Activated CD8-positive, alpha-beta memory T cell treated with anti-CD3 and anti-CD28 coated beads for 1 hour (primary cell): ENCODE results near the gene TMEM184C.

ENCODE experiments used
- DNase-seq, 2 donors: peaks; one replicate each; pipeline ENCODE4 v3.0.0-alpha.2; 2020; ENCODE audit warnings: low read depth in 1 of 2; ENCODE audit errors: extremely low read depth in 1 of 2

TMEM184C gene

DNA sequence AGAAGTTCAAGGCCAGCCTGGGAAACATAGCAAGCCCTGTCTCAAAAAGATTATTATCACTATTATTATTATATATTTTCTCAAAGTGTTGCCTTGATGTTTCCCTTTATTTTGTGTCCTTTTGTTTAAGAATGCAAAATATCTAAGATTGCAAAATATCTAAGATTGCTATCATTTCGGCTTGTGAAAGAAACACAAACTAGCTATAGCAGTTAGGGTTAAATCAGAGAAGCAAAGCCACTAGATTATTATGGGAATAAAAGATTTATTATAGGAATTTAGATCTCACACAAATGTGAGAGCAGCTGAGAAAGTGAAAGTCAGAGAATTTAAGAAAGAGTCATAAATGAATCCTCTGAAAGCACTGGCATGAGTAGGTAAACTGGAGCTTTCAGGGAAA lies 18.0 kb upstream of the TMEM184C start:
- no peak for DNase-seq

DNA sequence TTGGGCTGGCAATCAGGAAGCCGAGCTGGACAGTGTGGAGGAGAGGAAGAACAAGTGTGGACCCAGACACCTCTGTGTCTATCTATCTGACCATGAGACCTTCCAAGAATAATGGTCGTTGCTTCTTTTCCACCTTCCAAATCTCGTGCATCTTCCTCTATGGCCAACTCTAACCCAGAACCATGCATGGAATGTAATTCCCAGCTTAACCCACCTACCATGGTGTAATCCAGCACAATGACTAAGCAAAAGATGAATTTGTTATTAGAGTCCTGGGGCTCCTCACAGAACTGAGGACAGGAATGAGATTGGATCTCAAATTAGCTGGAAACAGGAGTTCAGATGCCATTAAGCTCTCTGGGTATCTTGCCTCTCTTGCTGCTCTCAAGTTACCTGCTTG lies 17.4 kb upstream of the TMEM184C start:
- no peak for DNase-seq

DNA sequence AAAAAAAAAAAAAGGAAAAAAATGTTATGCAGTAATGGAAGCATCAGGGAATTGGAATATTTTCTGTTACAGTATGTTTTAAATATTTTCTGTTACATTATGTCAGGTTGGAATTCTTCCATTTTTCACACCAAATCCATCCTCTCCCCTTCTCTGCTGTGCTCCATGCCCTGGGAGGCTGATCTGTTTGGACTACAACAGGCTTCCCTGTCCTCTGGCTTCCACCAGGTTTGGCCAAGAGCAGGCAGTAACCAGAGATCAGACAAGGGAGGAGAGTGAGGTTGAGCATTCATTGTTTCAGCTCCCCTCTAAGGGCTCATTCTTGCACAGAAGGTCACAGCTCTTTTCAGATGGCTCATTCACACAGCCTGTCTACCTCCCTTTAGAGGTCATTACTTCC lies 11.7 kb upstream of the TMEM184C start:
- DNase-seq: no peak

DNA sequence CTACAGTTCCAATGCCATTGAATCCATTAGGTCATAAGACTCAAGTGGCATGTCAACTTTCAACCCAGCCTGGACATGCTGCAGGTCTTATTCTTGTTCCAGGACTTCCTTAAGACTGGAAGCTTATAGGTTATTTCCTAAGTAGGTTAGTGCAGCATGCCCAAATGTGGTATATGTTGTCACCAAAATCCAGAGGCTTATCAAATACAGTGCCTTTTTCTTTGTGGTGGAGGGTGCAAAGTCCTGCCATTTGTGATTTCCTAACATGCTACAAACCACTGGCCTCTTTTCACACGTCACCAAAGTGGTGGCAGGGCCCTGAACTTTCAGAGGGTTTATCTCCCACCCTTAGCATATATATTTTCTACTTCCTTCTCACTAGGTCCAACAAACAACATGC lies 9.7 kb upstream of the TMEM184C start:
- DNase-seq: no peak

DNA sequence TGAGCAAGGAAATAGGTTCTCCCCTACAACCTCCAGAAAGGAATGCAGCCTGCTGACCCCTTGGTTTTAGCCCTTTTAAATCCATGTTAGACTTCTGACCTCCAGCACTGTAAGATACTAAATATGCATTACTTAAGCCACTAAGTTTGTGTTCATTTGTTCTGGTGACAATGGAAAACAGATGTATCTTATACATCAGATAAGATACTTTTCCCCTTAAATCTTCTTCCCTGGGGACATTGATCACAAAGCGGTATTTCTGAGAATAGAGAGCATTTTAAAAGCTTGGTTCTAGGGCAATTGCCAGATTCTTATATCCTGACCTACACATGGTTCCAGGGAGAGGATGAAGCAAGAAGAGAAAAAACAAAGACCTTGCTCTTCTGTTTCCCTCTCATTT lies 6.5 kb upstream of the TMEM184C start:
- DNase-seq: no peak

DNA sequence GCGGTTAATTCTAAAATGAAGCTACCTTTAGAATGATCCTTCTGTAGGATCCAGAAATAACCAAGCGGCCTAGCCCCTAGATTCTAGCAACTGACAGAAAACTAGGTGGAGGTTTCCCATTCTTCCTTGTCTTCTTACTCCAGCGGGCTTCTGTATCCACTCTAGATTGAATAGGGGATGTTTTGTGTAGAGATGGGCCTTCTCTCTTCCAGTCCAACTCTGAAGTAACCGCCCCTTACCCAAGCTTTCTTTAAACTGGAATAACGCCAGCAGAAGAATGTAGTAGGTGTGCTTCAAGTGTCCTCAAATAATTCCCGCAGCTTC lies 386 bp upstream of the TMEM184C start:
- no peak for DNase-seq

DNA sequence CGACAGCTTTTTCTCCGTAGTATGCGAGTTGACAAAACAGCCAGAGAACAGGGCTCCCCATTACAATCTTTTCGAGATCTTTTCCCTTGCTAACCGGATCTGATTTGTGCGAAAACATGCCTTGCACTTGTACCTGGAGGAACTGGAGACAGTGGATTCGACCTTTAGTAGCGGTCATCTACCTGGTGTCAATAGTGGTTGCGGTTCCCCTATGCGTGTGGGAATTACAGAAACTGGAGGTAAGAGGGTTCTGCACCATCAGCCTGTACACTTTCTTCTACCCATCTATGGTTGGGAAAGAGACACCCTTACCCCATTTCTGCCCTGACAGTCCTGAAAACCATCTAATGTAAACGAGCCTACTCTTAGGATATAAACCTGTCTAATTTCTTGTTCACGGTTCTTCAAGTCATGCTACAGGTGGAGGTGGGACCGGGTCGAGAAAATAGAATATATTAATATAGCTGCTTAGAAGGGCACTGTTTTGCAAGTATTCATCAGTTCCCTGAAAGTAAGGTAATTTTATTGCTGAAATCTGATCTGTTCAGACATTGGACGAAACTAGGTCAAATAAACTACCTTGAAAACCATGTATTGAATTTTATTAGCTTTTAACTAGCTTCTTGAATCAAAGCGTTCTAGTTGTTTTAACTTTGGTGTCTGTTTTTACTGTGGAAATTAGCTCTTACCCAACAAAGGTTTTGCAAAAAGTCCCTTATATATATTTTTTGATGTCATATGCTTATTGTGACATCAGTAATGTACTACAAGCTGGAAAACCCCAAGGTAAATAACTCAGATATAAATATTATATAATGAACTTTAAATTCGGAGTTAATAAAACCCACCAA lies 869 bp downstream of the TMEM184C start:
- no peak for DNase-seq

DNA sequence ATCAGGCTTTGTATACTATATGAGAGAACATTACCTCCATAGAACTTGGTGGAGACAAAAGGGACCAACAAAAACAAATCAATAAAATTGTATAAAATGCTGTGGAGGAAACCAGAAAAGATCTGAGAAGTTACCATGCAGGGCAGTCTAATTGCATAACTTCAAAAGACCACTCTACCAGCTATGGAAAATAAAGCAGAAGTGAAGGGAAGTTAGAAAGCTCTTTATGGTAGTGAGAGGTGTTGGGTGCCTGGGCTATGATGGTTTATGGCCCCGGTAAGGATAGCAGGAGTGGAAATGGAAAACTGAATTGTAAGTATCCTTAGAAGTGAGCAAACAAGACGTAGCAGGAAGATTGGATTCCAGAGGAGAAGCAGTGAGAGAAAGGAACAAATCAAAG lies 3.1 kb downstream of the TMEM184C start:
- no peak for DNase-seq

DNA sequence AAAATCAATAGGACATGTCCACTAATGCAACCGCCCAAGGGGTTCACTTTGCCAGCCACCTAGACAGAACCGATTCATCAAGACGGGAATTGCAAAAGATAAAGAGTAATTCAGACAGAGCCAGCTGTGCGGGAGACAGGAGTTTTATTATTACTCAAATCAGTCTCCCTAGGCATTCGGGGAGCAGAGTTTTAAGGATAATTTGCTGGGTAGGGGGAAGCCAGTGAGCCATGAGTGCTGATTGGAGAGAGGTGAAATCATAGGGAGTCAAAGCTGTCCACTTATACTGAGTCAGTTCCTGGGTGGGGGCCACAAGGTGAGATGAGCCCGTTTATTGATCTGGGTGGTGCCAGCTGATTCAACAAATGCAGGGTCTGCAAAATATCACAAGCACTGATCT lies 8.5 kb downstream of the TMEM184C start:
- no peak for DNase-seq

DNA sequence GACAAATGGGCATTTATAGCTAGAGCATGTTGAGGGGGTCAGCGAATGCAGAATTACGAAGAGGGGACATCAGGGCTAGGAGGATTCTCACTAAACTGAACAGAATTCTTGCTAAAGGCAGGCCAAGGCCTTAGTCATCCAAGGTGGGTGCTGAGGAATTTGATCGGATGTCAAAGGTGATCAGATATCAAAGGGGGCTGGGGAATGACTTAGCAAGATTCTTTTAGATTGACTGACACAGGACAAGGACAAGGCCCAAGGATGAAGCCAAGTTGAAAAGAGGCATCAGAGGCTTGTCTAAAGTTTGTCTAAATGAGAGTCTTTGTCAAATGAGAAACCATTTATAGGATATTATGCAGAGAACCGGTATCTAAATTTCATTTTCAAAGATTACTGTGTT lies 9.7 kb downstream of the TMEM184C start:
- DNase-seq: no peak

DNA sequence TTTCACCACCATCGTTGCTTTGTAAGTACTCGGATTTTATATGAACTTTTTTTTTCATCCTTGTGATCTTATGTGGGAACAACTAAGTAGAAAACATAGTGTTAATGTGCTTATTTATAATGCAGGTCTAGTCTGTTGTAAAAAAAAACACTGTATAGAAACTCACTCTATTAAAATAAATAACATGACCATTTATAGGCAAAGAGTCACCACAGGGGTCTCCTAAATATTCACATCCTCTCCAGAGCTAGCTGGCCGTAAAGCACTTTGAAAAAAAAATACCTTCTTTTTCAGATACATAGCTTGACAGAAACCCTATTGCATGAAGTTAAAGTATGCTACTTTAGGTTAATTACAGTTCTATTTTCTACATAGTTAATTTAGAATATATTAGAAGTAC lies 11.2 kb downstream of the TMEM184C start:
- DNase-seq: no peak

DNA sequence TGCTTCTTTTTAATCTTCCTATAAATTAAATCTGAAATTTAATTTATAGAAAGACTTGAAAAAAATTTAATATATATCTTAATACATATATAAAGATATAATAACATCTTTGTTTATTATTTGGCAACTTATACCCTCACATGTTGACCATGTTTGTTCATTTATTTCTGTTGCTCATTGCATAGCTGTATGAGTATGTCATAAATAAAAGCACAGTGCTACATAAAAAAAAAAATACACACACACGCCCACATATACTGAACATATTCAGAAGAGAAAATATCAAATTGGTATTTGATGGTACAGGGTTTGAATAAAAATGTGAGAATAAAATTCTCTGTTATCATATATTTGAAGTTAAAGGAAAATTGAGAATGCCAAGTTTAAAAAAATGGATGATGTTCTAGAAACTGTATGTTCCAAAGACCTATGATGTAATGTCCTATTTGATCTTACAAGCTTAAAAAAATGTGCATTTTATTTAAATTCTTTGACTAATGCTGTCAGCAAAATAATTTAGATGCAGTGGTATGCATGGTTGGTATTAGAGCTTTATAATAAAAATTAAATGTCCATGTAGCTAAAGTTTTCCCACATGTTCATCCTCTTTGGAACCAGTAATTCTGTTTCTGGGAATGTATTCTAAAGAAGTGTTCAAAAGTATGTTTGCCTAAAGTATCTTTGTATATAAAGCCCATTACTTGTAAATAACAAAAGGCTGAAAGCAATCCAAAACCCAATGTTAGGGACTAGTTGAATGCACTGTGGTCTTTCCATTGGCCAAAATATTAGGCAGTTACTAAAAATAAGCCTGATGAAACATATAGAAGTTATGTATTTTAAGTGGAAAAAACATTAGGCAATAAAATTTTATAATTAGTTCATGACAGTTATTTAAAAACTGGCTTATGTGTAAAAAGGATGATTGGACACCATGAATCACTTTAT lies 12.9 kb downstream of the TMEM184C start:
- no peak for DNase-seq

DNA sequence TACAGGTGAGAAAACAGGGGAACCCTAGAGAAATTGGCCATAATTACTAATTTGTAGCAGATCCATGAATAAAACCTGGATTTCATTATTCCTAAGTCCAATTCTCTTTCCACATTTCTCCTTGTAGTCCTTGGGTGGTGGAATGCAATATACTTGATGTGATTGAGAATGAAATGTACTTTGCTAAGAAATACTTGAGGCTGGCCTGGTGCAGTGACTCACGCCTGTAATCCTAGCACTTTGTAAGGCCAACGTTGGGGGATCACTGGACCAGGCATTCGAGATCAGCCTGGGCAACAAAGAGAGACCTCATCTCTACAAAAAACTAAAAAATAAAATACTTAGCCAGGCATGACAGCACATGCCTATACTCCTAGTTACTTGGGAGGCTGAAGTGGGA lies 15.9 kb downstream of the TMEM184C start:
- no peak for DNase-seq

DNA sequence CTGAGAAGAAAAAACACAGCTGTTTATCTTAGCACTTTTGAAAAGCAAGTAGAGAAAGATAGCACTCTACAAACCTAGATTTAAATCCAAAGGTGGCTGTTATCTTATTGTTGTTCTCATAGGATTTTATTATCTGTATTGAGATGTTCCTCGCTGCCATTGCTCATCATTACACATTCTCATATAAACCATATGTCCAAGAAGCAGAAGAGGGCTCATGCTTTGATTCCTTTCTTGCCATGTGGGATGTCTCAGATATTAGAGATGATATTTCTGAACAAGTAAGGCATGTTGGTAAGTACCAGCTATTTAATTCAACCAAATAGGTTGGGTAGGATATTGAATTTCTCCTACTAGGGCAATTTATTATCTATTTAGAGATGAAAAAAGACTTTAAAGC lies 16.4 kb downstream of the TMEM184C start:
- no peak for DNase-seq

DNA sequence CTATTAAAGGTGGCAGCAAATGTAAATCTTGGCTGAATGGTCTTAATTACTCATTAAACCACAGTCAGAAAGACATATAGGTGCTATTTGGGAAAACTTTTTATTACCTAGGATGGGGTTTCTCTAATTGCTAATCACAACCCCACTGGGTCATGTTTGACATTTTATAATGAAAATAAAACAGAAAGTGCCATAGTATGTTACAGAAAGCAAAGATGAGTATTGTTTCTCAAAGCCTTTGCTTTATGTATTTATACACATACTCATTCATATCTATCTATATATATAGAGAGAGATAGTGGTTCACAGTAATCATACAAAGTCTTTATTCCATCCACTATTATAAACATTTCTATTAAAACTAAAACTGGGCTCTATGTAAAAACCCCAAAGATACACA lies 18.2 kb downstream of the TMEM184C start:
- no peak for DNase-seq

DNA sequence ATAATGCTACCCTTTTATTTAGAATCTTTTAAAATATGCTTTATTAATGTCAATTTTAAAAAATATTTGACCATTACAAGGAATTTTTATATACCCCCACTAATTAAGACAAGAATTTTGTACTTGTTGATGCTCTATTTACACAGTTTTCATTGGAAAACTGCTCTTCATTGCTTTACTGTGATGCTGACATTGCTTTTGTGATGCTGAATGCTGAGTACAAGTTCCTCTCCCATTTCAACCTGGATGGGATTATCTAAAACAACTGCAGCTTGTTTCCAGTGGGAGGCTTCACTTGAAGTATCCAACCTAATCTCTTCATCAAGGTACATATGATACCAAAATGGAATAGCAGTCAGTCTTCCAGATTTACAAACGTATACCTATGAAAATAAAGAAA lies 21.2 kb downstream of the TMEM184C start:
- DNase-seq: no peak

DNA sequence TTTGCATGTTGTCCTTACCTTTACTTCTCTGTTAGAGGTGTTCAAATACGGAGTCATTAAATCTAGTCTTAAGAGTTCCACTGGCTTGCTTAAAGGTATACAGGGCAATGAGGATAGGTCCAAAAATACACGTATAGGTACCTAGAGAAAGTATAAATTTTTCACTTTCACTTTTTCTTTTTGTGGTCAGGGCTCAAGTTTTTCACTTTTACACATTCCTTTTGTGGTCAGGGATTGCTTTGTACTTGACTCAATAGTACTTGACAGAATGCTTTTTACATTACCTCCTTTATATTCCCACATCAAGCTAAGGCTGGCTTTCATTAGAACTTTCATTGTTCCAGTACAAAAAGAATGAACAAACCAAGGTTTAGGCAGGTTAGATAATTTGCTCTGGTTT lies 21.7 kb downstream of the TMEM184C start:
- DNase-seq: no peak

DNA sequence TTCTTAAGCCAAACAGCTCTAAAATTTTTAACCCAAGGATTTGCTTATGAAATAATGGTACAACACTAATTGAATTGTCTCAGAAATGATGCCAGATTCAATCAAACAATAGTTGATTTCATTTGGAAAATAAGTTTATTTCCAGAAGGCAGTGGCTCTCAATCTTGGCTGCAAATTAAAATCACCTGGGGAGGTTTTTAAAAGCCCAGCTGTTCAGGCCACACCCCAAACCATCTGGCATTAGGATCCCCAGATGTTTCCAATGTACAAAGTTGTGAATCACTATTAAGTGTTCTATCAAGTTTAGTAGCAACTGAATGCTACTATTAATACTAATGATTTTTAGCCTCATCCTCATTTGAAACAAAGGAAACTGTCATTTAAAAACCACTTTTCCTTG lies 22.2 kb downstream of the TMEM184C start:
- no peak for DNase-seq

DNA sequence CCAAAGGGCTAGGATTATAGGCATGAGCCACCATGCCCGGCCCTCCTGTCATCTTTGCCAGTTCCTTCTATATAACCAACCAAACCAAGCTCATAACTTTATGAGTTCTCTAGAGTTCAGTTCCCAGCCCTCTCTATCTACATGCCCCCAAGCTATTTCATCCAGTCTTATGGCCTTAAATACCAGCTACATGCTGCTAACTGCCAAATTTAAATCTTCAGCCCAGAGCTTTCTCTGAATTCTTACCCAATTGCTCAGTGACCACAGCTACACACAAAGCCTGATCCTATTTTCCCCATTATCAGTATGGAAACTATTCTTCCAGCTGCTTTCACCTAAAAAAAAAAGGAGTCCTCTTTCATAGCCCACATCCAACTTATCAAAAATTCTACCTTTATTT lies 23.1 kb downstream of the TMEM184C start:
- DNase-seq: no peak

DNA sequence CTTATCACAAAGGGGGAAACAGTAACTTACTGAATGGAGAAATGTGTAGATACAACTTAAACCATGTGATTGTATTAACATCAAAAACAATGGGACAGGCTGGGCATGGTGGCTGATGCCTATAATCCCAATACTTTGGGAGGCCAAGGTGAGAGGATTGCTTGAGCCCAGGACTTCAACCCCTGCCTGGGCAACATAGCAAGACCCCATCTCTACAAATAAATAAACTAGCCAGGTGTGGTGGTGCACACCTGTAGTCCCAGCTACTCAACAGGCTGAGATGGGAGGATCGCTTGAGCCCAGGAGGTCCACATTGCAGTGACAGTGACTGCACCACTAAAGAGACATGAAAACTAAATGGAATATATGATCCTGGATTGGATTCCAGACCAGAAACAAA lies 26.4 kb downstream of the TMEM184C start:
- DNase-seq: no peak

DNA sequence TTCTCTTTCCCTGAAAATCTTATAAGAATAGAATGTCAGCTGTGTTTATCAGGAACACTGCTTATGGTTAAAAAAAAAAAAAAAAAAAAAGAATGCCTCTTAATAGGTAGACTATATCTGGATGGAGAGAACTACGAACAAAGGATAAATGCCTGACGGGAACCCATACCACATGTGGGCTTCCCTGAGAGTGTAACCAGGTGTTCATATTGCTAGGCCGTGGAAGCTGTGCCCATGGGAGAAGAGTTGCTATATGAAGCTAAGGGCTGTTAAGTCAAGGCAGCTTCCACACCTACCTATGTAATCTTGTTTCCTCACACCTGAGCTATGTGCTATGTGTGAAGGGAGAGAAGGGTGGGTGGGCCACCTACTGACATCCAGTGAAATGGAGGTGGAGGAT lies 27.3 kb downstream of the TMEM184C start:
- DNase-seq: no peak

DNA sequence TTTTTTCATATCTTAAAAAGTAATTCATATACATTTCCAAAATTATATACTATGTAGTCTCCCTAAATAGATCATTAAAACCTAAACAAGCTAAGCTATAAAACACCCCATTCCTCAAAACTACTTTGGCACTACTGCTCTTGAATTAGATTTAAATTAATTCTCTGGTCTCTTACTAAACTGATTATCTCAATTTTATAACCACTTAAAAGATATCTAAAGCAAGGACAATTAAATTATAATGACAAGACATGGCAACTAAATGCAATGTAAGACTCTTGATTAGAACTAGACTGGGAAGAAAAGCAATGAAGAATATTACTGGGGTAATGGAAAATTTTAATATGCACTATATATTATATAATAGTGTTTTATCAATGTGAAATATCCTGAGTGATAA lies 27.9 kb downstream of the TMEM184C start:
- DNase-seq: no peak
